GM23338 (cell line): Measurements from ENCODE around the gene CCDC50. TPM values are rescaled to one million over a fixed set of nuclear protein-coding genes. Genes with fewer than 3 reads are reported as not detected.

ENCODE experiments used
- ATAC-seq: fragments of 200-7000 bp; cut with Tn5 transposase; 3 replicates; pipeline ENCODE4 v1.9.1; 2020
- DNase-seq: peaks from one replicate; pipeline ENCODE4 v3.0.0-alpha.2; 2015; ENCODE audit warnings: low spot score
- H2AFZ ChIP-seq: fragments of 200-600 bp; sonication (generic); 2 replicates; pipeline ENCODE4 v1.8.0; 2016; ENCODE audit warnings: antibody characterized with exemption, mild to moderate bottlenecking, moderate library complexity
- H3F3A ChIP-seq: fragments of 200-600 bp; sonication (generic); replicated peaks from 2 replicates; pipeline ENCODE4 v1.8.0; 2017; ENCODE audit warnings: antibody characterized with exemption, mixed run types, low read depth
- H3K27ac ChIP-seq: fragments of 200-600 bp; sonication (generic); 2 replicates; pipeline ENCODE4 v1.6.1; 2016; ENCODE audit warnings: low read depth
- H3K27me3 ChIP-seq: fragments of 200-600 bp; sonication (generic); 2 replicates; pipeline ENCODE4 v1.8.0; 2016; ENCODE audit warnings: mild to moderate bottlenecking, mixed run types, moderate library complexity; ENCODE audit not compliant: insufficient read depth
- H3K36me3 ChIP-seq: fragments of 200-600 bp; sonication (generic); 2 replicates; pipeline ENCODE4 v1.8.0; 2016; ENCODE audit warnings: mild to moderate bottlenecking; ENCODE audit not compliant: insufficient read depth
- H3K4me1 ChIP-seq: fragments of 200-600 bp; sonication (generic); 2 replicates; pipeline ENCODE4 v1.8.0; 2016; ENCODE audit warnings: mild to moderate bottlenecking, moderate library complexity; ENCODE audit not compliant: insufficient read depth
- H3K4me2 ChIP-seq: fragments of 200-600 bp; sonication (generic); 2 replicates; pipeline ENCODE4 v1.7.1; 2017; ENCODE audit warnings: mixed run types
- H3K4me3 ChIP-seq: fragments of 200-600 bp; sonication (generic); 2 replicates; pipeline ENCODE4 v1.6.1; 2016; ENCODE audit warnings: mixed run types
- H3K79me2 ChIP-seq: fragments of 200-600 bp; sonication (generic); replicated peaks from 2 replicates; pipeline ENCODE4 v1.8.0; 2017; ENCODE audit warnings: mild to moderate bottlenecking; ENCODE audit not compliant: insufficient read depth
- H3K9me2 ChIP-seq: fragments of 200-600 bp; sonication (generic); 2 replicates; pipeline ENCODE4 v1.8.0; 2017; ENCODE audit not compliant: insufficient read depth
- H4K20me1 ChIP-seq: fragments of 200-600 bp; sonication (generic); replicated peaks from 2 replicates; pipeline ENCODE4 v1.8.0; 2017; ENCODE audit warnings: mild to moderate bottlenecking; ENCODE audit not compliant: insufficient read depth
- H3K27ac Mint-ChIP-seq: 2 replicates; pipeline ENCODE4 v1.8.0; 2020; ENCODE audit warnings: inconsistent platforms, mild to moderate bottlenecking, moderate library complexity, mixed read lengths
- H3K27me3 Mint-ChIP-seq: 3 replicates; pipeline ENCODE4 v1.8.0; 2022; ENCODE audit warnings: low read depth, mild to moderate bottlenecking, moderate library complexity, mixed read lengths, inconsistent platforms; ENCODE audit not compliant: insufficient read depth, poor library complexity
- H3K36me3 Mint-ChIP-seq: 3 replicates; pipeline ENCODE4 v1.8.0; 2021; ENCODE audit warnings: low read depth, mild to moderate bottlenecking, inconsistent platforms, moderate library complexity, mixed read lengths
- H3K4me1 Mint-ChIP-seq: 3 replicates; pipeline ENCODE4 v1.8.0; 2020; ENCODE audit warnings: mild to moderate bottlenecking, inconsistent platforms, mixed read lengths
- H3K4me3 Mint-ChIP-seq: 3 replicates; pipeline ENCODE4 v1.8.0; 2021; ENCODE audit warnings: moderate library complexity, mild to moderate bottlenecking, inconsistent platforms, mixed read lengths
- H3K9me3 Mint-ChIP-seq: 3 replicates; pipeline ENCODE4 v1.8.0; 2020; ENCODE audit warnings: moderate library complexity, mild to moderate bottlenecking, inconsistent platforms, mixed read lengths
- CREB1 ChIP-seq: fragments of 250-450 bp; sonication (Bioruptor Pico); IDR thresholded peaks from 2 replicates; pipeline ENCODE4 v1.5.0; 2020; ENCODE audit warnings: low read depth, mild to moderate bottlenecking, moderate library complexity
- CTCF ChIP-seq, 2 experiments: fragments of 200-600 bp in 1 of 2; sonication (generic) in 1 of 2; conservative IDR thresholded peaks; 2 replicates each; pipeline versions ENCODE4 v1.5.1 to v1.6.1; 2016 to 2017; ENCODE audit warnings: antibody characterized with exemption in 2 of 2, low read depth in 2 of 2, mild to moderate bottlenecking in 2 of 2, moderate library complexity in 1 of 2
- ETS1 ChIP-seq: IDR thresholded peaks from 2 replicates; pipeline ENCODE4 v1.6.1; 2016; ENCODE audit warnings: antibody characterized with exemption
- EZH2 ChIP-seq: fragments of 200-600 bp; sonication (generic); IDR thresholded peaks from one replicate; pipeline ENCODE4 v1.8.0; 2017; ENCODE audit warnings: antibody characterized with exemption, mild to moderate bottlenecking, low read depth; ENCODE audit not compliant: unreplicated experiment
- EZH2phosphoT487 ChIP-seq: fragments of 200-600 bp; sonication (generic); IDR thresholded peaks from one replicate; pipeline ENCODE4 v1.8.1; 2018; ENCODE audit warnings: antibody characterized with exemption; ENCODE audit not compliant: unreplicated experiment
- JUNB ChIP-seq: IDR thresholded peaks from one replicate; pipeline ENCODE4 v1.6.1; 2016; ENCODE audit warnings: antibody characterized with exemption; ENCODE audit not compliant: unreplicated experiment
- NANOG ChIP-seq: IDR thresholded peaks from 2 replicates; pipeline ENCODE4 v1.6.1; 2016; ENCODE audit warnings: antibody characterized with exemption, borderline replicate concordance
- POLR2AphosphoS5 ChIP-seq: IDR thresholded peaks from 2 replicates; pipeline ENCODE4 v1.6.1; 2016; ENCODE audit warnings: antibody characterized with exemption, low read depth
- REST ChIP-seq: IDR thresholded peaks from one replicate; pipeline ENCODE4 v1.6.1; 2018; ENCODE audit warnings: antibody characterized with exemption; ENCODE audit not compliant: unreplicated experiment
- STAT1 ChIP-seq: IDR thresholded peaks from one replicate; pipeline ENCODE4 v1.6.1; 2016; ENCODE audit warnings: antibody characterized with exemption; ENCODE audit not compliant: unreplicated experiment
- ZNF114 ChIP-seq: fragments of 250-450 bp; sonication (Bioruptor Pico); IDR thresholded peaks from 2 replicates; pipeline ENCODE4 v1.5.0; 2020; ENCODE audit warnings: mild to moderate bottlenecking, moderate library complexity
- ZNF331 ChIP-seq: fragments of 250-450 bp; sonication (Bioruptor Pico); IDR thresholded peaks from 2 replicates; pipeline ENCODE4 v1.5.0; 2020; ENCODE audit warnings: low read depth, mild to moderate bottlenecking, moderate library complexity
- ZNF462 ChIP-seq: fragments of 250-450 bp; sonication (Bioruptor Pico); IDR thresholded peaks from 2 replicates; pipeline ENCODE4 v1.5.0; 2020; ENCODE audit warnings: mild to moderate bottlenecking, moderate library complexity
- polyA plus RNA-seq: library from polyadenylated mRNA; unstranded; fragments of >200 nt; fragmentation: Nextera tagmentation; extraction: Ambion mirVana; gene quantifications from 2 replicates; pipeline ENCODE4 v1.2.1, GENCODE V29; 2016
- total RNA-seq: library from RNA; depleted of rRNA; stranded (reverse); fragments of >200 nt; shearing (Covaris generic); gene quantifications from 2 replicates; pipeline ENCODE4 v1.2.3, GENCODE V29; 2014

Gene CCDC50
- total and polyA plus RNA-seq, 2 experiments from 2014 or later = 22.4 to 25.4 TPM

GRCh38 chr3:191426311-191426710 lies 97.1 kb downstream of the CCDC50 start:
- H3K27ac Mint-ChIP-seq = no peak overlapping the region
- DNase-seq (no peak), ATAC-seq (no peak)
- Histone ChIP-seq H3K4me1 (no peaks in the 10 kb centered on the region), H3K9me2 (no peaks in the 10 kb centered on the region), H3F3A (no peaks in the 10 kb centered on the region), H2AFZ (no peak overlapping the region), H4K20me1 (no peaks in the 10 kb centered on the region), H3K4me2 (no peak overlapping the region), H3K27ac (no peak overlapping the region), H3K4me3 (no peak overlapping the region), H3K36me3 (no peaks in the 10 kb centered on the region), H3K79me2 (no peaks in the 10 kb centered on the region), H3K27me3 (no peaks in the 10 kb centered on the region)
- no peaks in the 10 kb centered on the region for H3K9me3 Mint-ChIP-seq
- no peaks in the 10 kb centered on the region for H3K4me1 Mint-ChIP-seq
- H3K36me3 Mint-ChIP-seq = no peaks in the 10 kb centered on the region
- no peaks in the 10 kb centered on the region for H3K27me3 Mint-ChIP-seq
- H3K4me3 Mint-ChIP-seq = no peak overlapping the region
- no peak for TF ChIP-seq JUNB
- no peak for TF ChIP-seq ETS1
- TF ChIP-seq ZNF114 (CRISPR knock-in tag) = no peak
- TF ChIP-seq STAT1 = no peak
- TF ChIP-seq CTCF (conservative IDR thresholded peaks at IDR 0.05; ENCODE audit: low read depth in 2 of 2) = no peak
- TF ChIP-seq EZH2phosphoT487 = no peak
- no peak for TF ChIP-seq POLR2AphosphoS5
- no peak for TF ChIP-seq REST
- TF ChIP-seq EZH2 = no peak
- TF ChIP-seq NANOG = no peak
- no peak for TF ChIP-seq ZNF331
- TF ChIP-seq ZNF462 (CRISPR knock-in tag) = no peak
- no peak for TF ChIP-seq CREB1 (CRISPR knock-in tag)
